Erythroblast (primary cell): ENCODE data around the gene TXNL4A.

Source experiments
- GATA1 ChIP-seq: IDR thresholded peaks from 2 replicates; pipeline ENCODE4 v1.6.1; 2011; ENCODE audit warnings: low read depth, mild to moderate bottlenecking, control low read depth, low read length, moderate library complexity
- POLR2A ChIP-seq: IDR thresholded peaks from 2 replicates; pipeline ENCODE4 v1.6.1; 2011; ENCODE audit warnings: mild to moderate bottlenecking, low read length

GRCh38 chr18:79988071-79988450, 302 bp downstream of the TXNL4A start:
- TF ChIP-seq POLR2A (no peak), GATA1 (no peak)
